IPS-18a (cell line): ENCODE data around the gene ACR.
"Not testable (repeated sequence)": the region's sequence is repeated elsewhere in the genome, so short reads cannot be mapped to it uniquely, and the experiment has no call there.

Experiments
- H3K27ac ChIP-seq: one replicate; pipeline ENCODE4 v1.5.1; 2013; ENCODE audit warnings: low read length
- H3K27me3 ChIP-seq: one replicate; pipeline ENCODE4 v1.6.1; 2013; ENCODE audit warnings: mild to moderate bottlenecking, low read length; ENCODE audit not compliant: control insufficient read depth, insufficient read depth
- H3K36me3 ChIP-seq: one replicate; pipeline ENCODE4 v1.6.1; 2013; ENCODE audit warnings: low read depth, low read length; ENCODE audit not compliant: control insufficient read depth
- H3K4me1 ChIP-seq: one replicate; pipeline ENCODE4 v1.6.1; 2013; ENCODE audit warnings: low read depth, low read length; ENCODE audit not compliant: control insufficient read depth
- H3K4me3 ChIP-seq: one replicate; pipeline ENCODE4 v1.5.1; 2013; ENCODE audit warnings: low read length
- H3K9ac ChIP-seq: one replicate; pipeline ENCODE4 v1.6.1; 2013; ENCODE audit warnings: mild to moderate bottlenecking, low read length, moderate library complexity
- H3K9me3 ChIP-seq: one replicate; pipeline ENCODE4 v1.6.1; 2013; ENCODE audit warnings: low read depth, low read length; ENCODE audit not compliant: control insufficient read depth

The ACR gene

GRCh38 chr22:50730941-50731661, 6.9 kb upstream of the ACR start:
- Histone ChIP-seq H3K27ac (no peak overlapping the region), H3K27me3 (no peaks in the 10 kb centered on the region), H3K4me1 (no peaks in the 10 kb centered on the region), H3K36me3 (no peaks in the 10 kb centered on the region), H3K9me3 (no peaks in the 10 kb centered on the region), H3K9ac (no peak overlapping the region), H3K4me3 (no peak overlapping the region)

GRCh38 chr22:50731811-50732624, 6.0 kb upstream of the ACR start:
- Histone ChIP-seq H3K9ac (no peak overlapping the region), H3K27me3 (peaks cover 7% of the 10 kb centered on the region), H3K4me3 (no peak overlapping the region), H3K4me1 (no peaks in the 10 kb centered on the region), H3K36me3 (no peaks in the 10 kb centered on the region), H3K27ac (no peak overlapping the region), H3K9me3 (no peaks in the 10 kb centered on the region)

DNA sequence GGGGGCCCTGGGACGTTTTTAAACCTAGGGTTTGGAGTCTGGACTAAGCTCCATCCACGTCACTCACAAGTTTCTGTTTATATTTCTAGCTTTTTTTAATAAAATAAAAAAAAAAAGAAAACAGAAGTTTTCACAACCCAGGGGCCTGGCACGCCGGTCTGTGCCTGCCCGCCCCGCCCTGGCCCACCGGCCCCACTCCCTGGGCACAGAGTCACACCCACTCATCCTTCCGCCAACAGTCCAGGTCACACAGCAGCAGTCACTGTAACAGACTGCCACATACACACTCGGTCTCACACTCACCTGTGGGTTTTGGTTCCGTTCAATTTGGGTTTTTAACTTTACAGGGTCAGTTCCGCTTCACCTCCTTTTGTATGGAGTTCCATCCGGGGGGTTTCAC, 5.3 kb upstream of the ACR start:
- H3K9me3 ChIP-seq: no peaks in the 10 kb centered on the region
- no peak overlapping the region for H3K27ac ChIP-seq
- no peak overlapping the region for H3K9ac ChIP-seq
- H3K4me1 ChIP-seq: no peaks in the 10 kb centered on the region
- no peak overlapping the region for H3K4me3 ChIP-seq
- peaks cover 12% of the 10 kb centered on the region for H3K27me3 ChIP-seq
- H3K36me3 ChIP-seq: no peaks in the 10 kb centered on the region

DNA sequence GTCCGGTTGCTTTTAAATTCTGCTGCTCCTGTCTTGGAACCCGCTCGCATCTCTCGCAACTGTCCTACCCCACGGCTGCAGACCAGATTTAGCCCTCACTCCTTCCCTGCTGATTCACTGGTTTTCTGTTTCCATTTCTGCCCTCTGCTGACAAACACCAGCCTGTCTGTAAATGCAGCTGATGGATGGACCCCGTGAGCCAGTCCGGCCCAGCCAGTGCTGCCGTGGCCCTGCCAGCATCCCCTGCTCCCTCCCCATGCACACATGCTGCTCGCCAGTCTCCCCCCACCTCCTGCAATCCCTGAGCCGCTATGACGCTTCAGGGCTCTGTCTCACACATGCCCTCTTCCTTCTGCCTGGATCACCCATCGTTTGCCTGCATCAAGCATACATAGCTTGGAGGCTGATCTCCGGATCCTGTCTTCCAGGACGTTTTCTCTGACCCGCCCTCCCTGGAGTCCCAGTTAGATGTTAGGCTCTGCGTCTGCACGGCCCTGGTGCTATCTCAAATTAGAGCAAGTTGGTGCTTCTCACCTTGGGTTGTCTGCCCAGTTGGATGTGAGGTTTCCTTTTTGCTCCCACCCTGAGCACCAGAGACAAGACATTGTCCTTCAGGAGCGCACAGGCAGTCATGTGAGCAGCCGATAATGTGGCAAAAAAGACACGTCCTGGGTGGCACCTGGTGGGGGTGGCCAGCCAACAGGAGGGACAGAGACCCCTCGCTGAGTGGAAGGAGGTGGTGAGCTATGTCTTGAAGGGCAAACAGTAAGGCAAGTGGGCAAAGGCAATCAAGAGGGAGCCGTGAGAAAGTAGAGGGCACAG, 4.3 kb upstream of the ACR start:
- Histone ChIP-seq H3K9me3 (no peaks in the 10 kb centered on the region), H3K9ac (no peak overlapping the region), H3K4me3 (no peak overlapping the region), H3K36me3 (no peaks in the 10 kb centered on the region), H3K27me3 (peaks cover 12% of the 10 kb centered on the region), H3K27ac (no peak overlapping the region), H3K4me1 (no peaks in the 10 kb centered on the region)

- no peaks in the 10 kb centered on the region for H3K9me3 ChIP-seq
- peaks cover 12% of the 10 kb centered on the region for H3K27me3 ChIP-seq
- H3K36me3 ChIP-seq: no peaks in the 10 kb centered on the region
- H3K4me3 ChIP-seq: no peak overlapping the region
- no peak overlapping the region for H3K27ac ChIP-seq
- no peaks in the 10 kb centered on the region for H3K4me1 ChIP-seq
- H3K9ac ChIP-seq: no peak overlapping the region
Observed at GRCh38 chr22:50734343-50734771, 3.6 kb upstream of the ACR start.

- H3K9me3 ChIP-seq: no peaks in the 10 kb centered on the region
- no peaks in the 10 kb centered on the region for H3K4me1 ChIP-seq
- H3K4me3 ChIP-seq: no peak overlapping the region
- no peaks in the 10 kb centered on the region for H3K36me3 ChIP-seq
- H3K27ac ChIP-seq: no peak overlapping the region
- no peak overlapping the region for H3K9ac ChIP-seq
- H3K27me3 ChIP-seq: peaks cover 12% of the 10 kb centered on the region
Observed at GRCh38 chr22:50734986-50735738, 2.8 kb upstream of the ACR start.

- Histone ChIP-seq H3K27ac (no peak overlapping the region), H3K9me3 (no peaks in the 10 kb centered on the region), H3K4me1 (no peaks in the 10 kb centered on the region), H3K36me3 (no peaks in the 10 kb centered on the region), H3K4me3 (no peak overlapping the region), H3K9ac (no peak overlapping the region), H3K27me3 (peaks cover 12% of the 10 kb centered on the region)
Observed at GRCh38 chr22:50735739-50736030, 2.3 kb upstream of the ACR start.

DNA sequence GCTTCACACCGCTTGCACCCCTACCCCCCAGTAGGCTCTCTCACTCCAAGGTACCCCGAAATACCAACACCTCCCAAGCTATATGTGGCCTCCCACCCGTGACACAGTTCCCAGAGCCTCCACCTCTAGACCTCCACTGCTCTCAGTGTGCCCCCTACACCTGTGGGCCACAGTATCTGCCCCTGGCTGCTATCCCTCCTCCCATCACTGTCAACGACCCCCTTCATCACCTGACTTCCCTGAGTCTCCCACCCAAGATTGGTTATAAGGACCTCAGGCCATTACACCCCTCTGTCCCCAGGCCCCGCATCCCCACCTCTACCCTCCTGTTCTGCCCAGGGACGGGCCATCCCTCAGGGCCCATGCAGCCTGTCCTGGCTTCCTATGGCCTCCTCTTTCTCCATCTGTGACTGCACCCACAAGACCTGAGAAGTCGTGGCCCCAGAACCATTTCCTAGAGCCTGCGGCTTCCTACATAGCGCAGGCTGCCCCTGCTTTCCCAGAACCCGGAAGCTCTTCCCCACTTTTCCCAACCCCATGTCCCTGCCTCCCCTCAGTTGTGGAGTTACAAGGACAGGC, 734 bp downstream of the ACR start:
- no peaks in the 10 kb centered on the region for H3K9me3 ChIP-seq
- no peak overlapping the region for H3K27ac ChIP-seq
- no peaks in the 10 kb centered on the region for H3K36me3 ChIP-seq
- no peak overlapping the region for H3K4me3 ChIP-seq
- peaks cover 12% of the 10 kb centered on the region for H3K27me3 ChIP-seq
- no peaks in the 10 kb centered on the region for H3K4me1 ChIP-seq
- no peak overlapping the region for H3K9ac ChIP-seq

- Histone ChIP-seq H3K36me3 (no peaks in the 10 kb centered on the region), H3K27me3 (peaks cover 12% of the 10 kb centered on the region), H3K4me3 (no peak overlapping the region), H3K9me3 (no peaks in the 10 kb centered on the region), H3K9ac (no peak overlapping the region), H3K4me1 (no peaks in the 10 kb centered on the region), H3K27ac (no peak overlapping the region)
Observed at GRCh38 chr22:50739279-50739691, 1.3 kb downstream of the ACR start.

GRCh38 chr22:50739894-50740293, 1.9 kb downstream of the ACR start:
- H3K4me3 ChIP-seq: no peak overlapping the region
- H3K36me3 ChIP-seq: no peaks in the 10 kb centered on the region
- peaks cover 12% of the 10 kb centered on the region for H3K27me3 ChIP-seq
- H3K9ac ChIP-seq: no peak overlapping the region
- no peak overlapping the region for H3K27ac ChIP-seq
- H3K4me1 ChIP-seq: no peaks in the 10 kb centered on the region
- no peaks in the 10 kb centered on the region for H3K9me3 ChIP-seq

DNA sequence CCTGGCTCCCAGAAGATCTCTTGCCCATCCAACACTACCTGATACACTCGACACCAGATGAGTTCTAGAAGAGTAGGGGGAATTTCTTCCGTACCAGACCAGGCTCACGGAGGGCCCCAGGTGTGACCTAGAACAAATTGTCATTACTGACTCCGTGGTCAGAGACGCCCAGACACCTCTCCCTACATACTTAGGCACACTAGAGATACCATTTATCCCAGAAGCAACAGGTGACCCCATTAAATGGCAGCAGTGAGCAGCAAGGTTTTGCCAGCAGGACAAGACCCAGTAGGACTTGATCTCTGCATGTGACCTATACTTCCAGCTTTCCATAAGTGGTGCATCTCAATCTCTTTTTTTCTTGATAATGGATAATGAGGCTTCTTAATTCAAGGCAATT, 2.7 kb downstream of the ACR start:
- H3K9me3 ChIP-seq, H3K9ac ChIP-seq, H3K4me1 ChIP-seq, H3K36me3 ChIP-seq, H3K27ac ChIP-seq, H3K4me3 ChIP-seq: not testable (repeated sequence)
- H3K27me3 ChIP-seq: peaks cover 12% of the 10 kb centered on the region
